GM19468 (cell line): ENCODE measurements around the gene COL25A1.

ENCODE experiments used
- ATAC-seq: cut with Tn5 transposase; IDR thresholded peaks from one replicate; pipeline ENCODE4 v1.9.1; 2021; ENCODE audit warnings: mild to moderate bottlenecking, moderate library complexity, moderate number of reproducible peaks; ENCODE audit not compliant: unreplicated experiment; ENCODE audit errors: extremely low read depth

COL25A1 gene

DNA sequence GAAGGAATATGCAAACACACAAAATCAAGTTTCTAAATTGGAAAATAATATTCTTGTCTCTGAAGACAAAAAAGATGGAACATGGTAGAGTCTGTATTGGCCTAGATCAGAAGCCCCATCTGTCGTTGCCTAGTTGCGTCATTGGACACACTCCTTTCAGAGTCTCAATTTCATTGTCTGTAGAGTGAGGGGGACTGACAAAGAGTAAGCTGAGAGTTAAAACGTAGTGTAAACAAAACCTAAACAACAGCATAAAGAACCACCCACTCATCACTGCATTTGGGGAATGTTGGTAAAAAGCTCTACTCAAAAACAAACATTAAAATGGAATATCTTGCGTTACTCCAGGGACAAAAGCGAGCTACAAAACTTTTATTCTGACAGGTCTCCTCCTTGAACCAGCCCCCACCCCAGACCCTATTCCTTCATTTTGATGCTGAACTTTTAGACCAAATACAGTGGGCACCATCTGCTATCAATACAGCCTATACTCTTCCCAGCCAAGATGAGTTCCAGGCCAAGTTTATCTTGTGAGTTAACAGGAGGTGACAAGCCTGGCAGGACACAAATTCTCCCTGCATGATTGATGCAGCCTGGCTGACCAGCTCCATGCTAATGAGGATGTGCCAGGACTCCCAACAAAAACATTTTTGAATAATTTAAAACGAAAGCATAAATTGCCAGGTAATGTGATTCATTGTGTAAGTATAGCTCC lies 125.2 kb downstream of the COL25A1 start:
- no peak for ATAC-seq

DNA sequence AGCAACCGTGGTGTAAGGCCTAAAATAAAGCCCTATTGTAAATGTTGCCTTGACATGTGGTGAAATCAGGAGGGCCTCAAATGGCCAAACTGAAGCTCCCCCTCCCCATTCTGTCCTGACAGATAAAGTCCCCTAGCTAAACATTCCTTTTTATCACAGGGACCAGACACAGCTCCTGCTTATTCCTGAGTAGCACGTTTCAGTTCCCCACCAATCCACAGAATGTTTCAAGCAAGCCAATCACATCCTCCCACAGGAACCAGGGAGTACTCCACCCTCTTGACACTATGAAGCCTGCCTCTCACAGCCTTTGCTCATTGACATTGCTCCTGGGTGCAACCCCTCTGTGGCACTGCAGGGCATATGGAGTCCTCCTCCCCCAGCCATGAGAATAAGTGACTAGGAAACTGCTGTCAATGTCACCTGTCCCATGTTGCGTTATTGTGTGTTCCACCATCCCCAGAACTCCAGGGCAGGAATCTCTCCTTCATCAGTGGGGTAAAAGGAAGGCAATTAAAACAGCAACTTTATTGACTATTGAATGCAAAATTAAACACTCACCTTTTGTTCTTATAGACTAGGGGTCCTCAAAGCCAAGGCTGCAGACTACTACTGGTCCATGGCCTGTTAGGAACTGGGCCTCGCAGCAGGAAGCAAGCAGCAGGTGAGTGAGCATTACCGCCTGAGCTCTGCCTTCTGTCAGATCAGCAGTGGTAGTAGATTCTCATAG lies 128.1 kb downstream of the COL25A1 start:
- no peak for ATAC-seq

DNA sequence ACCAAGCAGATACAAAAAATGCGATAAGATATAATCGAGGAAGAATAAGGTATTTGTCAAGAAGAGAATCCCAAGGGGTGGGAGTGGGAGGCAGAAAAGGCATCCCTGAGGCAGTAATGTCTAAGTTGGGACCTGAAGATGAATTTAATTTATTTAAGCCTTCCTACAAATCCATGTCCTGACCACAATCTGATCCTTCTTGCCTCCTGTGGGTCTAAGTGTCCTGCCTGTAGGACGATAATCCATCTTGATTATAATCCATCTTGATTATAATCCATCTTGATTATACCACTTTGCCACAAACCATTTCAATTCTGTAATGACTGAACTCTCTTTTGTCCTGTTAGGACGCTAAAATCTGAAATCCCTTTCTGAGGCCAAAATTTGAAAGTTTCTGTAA lies 130.2 kb downstream of the COL25A1 start:
- ATAC-seq = no peak

DNA sequence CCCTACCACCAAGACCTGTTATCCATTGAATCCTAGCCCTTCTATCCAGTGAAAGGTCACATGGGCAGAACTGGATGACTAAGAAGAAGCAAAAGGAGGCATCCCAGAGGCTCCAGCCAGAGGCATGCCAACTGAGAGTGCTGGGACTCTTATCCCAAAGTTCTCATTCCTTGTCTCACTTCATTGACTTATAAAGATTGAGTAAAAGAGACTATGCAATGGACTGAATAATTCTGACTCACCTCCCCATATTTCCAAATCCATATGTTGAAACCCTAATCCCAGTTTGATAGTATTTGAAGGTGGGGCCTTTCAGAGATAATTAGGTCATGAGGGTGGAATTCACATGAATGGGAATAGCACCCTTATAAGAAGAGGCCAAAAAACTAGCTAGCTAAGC lies 131.4 kb downstream of the COL25A1 start:
- no peak for ATAC-seq

DNA sequence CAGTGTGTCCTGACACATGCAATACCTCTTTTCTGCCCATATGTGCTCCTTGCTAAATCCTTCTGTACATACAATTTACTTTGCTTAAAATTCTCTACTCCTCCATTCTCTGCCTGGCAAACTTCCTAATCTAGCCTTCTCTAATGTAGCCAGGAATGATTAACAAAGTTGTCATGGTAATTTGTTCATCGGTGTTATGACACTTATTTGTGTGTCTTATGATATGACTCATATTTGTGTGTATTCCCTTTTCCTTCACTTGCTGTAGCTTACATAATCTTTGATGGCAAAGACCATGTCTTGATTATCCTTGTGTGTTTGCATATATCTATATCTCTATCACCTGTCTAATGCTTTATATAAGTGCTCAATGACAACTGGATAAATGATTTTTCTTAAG lies 133.3 kb downstream of the COL25A1 start:
- ATAC-seq = no peak

DNA sequence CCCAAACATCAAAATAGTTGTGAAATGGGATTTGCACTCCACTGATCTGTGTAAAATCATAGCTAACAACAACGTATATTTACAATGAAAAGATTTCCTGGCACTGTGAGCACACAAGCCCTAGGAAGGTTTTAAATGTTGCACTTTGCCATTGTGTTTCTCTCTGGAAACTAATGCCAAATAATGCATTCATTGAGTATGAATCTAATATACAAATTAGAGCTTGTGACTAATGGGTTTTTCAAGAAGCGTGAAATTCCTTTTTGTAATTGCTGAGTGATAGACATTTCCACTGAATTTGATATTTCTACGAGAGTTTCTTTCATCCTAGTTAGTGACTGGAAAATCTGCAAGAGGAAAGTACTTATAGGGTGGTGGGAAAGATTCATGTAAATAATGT lies 135.9 kb downstream of the COL25A1 start:
- ATAC-seq = no peak

DNA sequence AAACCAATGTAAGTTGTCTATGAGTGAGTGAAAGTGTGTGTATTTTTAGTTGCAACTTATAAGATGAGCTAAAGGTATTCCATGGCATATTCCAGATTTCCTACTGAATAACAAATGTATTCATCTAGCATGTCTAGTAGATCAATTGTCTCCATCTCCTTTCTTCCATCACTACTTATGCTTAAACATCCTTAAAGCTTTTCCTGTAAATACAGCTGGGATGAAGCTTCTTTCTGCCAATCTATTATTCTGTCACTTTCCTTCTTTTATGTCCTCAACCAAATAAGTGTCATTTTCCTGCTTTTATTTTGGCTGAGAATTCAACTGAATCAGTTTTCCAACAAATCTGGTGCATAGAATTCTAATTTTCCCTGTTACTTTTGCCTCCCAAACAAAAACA lies 136.3 kb downstream of the COL25A1 start:
- no peak for ATAC-seq

DNA sequence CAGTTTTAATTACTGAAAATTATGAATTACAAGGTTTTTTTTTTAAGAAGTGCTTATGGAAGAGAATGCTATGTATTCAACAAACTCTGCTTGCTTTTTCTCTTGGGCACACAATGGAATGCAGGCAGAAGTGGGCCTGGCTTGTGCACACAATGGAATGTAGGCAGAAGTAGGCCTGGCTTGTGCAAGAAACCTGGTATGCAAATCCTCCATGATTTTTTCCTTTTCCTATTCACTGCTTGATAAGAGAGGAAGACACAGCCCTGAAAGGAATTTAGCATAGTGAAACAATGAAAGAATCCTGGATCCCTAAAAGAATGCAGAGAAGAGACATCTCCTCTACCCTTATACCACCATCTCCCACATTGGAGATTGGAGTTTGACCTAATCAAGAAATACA lies 138.4 kb downstream of the COL25A1 start:
- no peak for ATAC-seq

DNA sequence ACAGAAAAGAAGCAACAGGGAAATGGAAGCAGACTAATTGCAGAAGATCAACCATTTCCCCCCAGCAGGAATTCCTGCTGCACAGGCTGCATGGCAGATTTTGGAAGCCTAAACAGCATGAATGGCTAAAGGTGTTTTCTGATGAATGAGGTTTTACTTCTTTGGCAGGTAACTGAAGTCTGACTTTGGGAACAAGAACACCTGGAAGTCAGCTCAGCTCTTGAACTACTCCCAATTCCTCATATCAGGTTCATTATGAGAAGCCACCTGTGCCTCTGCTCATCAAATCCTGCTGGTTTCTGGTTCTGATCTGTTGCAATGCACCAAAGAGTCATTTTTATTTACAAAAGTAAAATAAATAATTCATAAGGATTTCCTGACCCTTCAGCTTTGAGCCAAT lies 139.0 kb downstream of the COL25A1 start:
- no peak for ATAC-seq

DNA sequence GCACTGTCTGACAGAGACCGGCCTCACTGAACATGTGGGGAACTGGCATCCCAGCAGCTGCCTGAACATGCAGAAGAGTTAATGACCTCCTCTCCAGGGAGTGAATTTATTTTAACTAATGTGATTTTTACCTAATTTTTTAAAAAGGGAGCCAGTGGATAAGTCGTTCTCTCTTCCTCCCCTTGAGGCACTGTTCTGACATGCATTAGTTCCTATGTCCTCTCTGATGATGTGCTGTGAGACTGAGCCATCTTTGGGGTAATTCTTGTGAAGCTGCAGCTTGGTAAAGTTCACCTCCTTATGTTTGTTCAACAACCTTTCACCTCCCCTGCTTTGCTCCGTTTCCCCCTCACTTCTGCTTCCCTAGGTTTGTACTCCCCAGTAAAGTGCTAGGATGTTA lies 139.7 kb downstream of the COL25A1 start:
- no peak for ATAC-seq

DNA sequence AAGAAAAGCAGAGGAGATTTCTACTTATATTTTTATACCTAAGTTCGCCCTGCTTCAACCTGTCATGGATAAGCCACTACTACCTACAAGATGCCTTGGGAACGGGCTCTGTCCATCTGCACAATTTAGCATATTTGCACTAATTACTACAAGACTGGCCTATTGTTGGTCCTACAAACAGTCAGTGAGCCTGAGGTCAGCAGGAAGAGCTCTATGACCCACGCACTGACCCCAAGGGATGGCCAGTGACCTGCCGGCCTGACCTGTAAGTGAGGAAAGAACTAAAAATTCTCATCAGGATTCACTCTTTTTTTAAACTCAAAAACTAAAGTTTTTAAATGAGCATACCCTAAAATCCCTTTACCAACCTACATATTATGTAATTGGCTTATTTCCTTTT lies 142.0 kb downstream of the COL25A1 start:
- no peak for ATAC-seq

DNA sequence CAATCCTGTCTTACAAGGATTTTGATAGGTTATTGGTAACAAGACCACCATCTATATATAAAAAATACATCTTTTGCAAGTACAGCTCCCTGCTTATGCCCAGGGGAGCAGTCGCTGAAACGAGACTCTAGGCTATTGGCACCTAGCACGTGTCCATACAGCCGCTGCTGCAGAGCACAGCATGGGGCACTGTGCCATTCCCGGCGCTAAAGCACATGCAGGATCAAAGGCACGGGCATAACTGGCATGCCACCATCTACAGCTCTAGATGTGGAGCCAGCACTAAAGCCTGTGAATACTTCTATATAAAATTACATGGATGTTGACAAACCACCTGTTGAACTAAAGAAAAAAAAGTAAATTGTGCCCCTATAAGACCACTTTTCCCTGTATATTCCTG lies 144.8 kb downstream of the COL25A1 start:
- ATAC-seq = no peak

DNA sequence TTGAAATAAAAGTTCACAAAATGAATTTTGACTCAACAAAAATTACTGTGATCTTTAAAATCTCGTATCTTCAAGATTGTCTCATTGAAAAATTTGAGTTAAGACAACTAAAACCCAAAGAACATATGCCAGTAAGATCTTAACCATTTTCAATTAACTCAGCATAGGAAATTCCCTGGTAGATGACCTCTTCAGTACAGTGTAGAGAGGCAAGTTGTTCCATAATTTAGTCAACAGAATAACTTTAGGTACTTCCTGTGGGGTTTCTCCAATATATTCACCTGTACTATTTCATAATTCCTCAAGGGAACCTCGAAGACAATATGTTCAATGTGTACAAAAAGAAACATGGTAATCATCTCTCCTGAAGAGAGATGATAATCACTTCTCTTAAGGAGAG lies 145.3 kb downstream of the COL25A1 start:
- no peak for ATAC-seq

DNA sequence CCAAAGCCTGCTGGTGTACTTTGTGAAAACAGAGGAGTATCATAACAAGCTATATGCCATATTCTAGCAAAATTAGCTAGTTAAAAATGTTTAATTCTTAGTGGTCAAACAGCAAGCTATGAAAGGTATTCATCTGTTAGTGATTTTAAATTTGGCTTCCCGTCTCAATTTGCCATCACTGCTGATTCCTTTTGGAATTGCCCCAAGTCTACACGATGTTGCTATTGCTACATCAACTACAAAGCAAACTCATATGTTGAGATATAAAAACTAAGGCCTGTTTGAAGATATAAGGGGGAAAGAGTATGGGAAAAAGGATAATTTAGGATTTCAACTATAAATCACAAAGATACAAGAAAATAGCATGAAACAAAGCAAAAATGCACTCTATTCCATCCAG lies 146.1 kb downstream of the COL25A1 start:
- ATAC-seq = no peak

DNA sequence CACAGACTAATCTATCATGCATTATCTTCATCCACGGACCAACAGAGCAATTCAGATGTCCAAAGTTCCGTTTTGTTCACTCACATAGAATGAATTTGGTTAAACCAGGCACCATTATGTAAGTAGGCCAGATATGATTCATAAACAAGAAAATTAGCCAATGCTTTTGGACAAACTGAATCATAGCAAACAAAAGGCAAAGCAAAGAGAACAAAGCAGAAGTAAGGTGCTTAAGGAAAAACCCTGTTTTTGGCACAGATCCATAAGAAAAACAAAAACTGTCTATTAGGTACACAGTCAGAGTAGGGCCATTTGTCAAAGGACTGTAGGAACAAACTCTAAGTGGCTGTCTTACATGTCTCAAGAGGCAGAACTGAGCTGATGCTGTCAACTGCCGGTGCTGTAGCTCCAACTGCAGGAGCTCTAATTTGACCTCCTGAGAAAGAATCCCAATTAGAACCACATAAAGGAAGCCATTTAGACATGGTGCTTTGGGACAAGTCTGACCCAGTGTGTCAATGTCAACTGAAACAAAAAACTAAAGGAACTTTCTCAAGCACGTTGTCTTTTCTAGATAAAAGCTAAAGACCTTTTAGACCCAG lies 146.7 kb downstream of the COL25A1 start:
- no peak for ATAC-seq

DNA sequence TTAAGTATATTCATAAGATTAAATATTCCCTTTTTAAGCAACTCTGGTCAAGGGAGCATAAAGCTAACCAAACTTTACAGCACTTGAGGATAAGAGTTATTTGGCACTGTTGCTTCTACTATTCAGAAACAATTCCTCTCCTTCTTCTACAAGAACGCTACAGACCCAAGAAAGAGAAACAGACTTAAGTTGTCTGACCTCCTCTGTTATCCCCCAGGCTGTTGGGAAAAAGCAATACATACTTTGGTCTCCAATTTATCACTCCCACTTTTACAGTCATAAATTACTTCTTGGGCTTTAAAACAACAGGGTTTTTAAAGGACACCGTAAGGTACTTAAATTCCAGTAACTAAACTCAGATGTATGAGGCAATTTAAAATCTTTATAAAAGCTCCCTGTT lies 147.4 kb downstream of the COL25A1 start:
- ATAC-seq = no peak

DNA sequence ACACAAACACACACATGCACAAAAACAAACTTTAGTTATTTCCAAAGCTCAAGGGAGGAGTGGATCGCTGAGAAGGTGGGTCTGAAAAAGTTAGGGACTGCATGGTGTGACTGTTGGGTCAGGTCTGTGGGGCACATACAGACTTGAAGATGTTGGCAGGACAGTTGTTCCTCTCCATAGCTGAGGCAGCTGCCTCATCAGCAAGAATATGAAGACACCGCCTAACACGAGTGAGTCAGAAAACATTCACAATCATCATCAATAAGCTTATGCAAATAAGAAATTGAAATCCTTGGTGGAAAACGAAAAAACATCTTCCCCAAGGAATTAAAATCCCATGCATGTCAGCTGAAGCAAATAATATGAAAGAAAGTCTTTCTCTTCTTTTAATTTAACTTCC lies 148.0 kb downstream of the COL25A1 start:
- ATAC-seq = no peak

DNA sequence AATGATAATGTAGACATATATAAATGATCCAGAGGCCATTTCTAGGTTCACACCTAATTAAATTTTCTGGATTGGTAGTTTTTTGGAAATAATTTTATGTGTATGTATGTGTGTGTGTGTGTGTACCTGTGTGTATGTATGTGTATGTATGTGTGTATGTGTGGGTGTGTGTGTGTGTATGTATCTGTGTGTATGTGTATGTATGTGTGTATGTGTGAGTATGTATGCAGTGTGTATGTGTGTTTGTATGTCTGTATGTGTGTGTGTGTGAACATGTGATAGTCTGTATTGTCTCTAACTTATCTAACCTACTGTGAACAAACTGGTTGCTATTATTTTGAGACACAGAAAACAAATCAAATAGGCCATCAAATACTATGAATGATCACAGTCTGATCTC lies 152.6 kb downstream of the COL25A1 start:
- ATAC-seq = no peak

DNA sequence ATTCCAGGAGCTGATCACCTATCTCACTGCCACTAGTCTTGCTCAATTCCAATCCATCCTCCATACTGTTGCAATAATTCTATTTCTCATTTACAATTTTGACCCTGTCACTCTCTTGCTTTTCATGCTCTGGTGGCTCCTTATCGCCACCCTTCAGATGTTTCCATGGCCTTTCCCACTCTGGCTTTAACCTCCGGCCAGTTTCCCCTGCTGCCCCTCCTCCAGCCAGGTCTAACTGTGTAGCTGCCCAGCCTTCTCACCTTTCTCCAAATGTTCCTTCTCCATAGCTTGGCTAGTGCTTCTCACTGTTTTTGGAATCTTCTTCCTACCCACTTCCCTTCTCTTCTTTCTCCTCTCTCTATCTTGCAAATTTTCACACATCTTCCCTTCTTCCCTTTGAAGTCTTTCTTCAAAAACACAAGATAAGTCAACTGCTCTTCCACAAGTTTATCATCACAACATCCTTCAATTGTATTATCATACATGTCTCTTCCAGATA lies 153.8 kb downstream of the COL25A1 start:
- ATAC-seq = no peak

DNA sequence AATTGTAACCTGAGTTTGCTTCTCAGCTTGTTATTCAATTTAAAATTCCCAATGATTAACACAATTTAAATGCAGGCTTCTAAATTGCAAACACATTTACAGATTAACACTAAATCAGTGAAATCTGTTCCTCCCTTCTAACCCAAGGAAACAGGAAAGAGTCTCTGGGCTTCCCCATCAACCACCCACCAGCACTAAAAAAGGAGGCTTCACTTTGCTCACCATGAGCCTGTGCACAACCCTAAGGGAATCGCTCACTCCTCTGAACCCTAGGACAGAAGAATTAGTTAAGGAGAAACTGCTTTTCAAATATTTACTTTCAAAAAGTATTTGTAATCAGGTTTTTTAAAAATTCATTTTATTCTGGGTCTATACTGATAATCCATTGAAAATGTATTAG lies 155.3 kb downstream of the COL25A1 start:
- no peak for ATAC-seq

DNA sequence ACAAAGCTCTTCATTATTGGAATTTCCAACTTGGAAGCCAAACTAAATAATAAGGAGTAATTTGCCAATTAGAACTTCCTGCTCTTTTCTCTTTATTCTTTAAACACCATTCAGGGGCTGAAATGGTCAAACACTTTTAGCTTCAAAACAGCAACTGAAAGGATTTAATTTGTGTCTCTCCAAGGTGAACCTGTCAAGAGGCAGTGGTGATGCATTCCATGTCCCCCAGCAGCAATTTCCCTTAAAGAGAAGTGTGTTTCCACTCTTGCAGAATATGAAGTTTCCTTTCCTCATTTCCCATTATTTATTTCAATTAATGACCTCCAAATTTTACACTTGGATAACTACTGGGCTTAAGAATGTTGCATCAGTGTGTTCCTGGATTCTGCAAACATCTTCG lies 156.0 kb downstream of the COL25A1 start:
- ATAC-seq = no peak
